Thyroid gland (tissue), 4 donors: ENCODE results near the gene GAGE12J.

ENCODE experiments used
- POLR2A ChIP-seq, 2 donors: fragments of 450-650 bp; IDR thresholded peaks; one replicate each; pipeline ENCODE4 v1.6.1; 2017; ENCODE audit warnings: antibody characterized with exemption in 2 of 2, mild to moderate bottlenecking in 2 of 2, moderate library complexity in 1 of 2
- TF ChIP-seq, protein P1 (sequence below), 6 experiments: fragments of 200-600 bp in 3 of 6; fragments of 450-650 bp in 3 of 6; sonication (generic) in 3 of 6; IDR thresholded peaks; one replicate each; pipeline ENCODE4 v1.5.1; 2016 to 2019; ENCODE audit warnings: antibody characterized with exemption in 6 of 6, mild to moderate bottlenecking in 2 of 6, inconsistent platforms in 1 of 6, moderate library complexity in 1 of 6

DNA sequence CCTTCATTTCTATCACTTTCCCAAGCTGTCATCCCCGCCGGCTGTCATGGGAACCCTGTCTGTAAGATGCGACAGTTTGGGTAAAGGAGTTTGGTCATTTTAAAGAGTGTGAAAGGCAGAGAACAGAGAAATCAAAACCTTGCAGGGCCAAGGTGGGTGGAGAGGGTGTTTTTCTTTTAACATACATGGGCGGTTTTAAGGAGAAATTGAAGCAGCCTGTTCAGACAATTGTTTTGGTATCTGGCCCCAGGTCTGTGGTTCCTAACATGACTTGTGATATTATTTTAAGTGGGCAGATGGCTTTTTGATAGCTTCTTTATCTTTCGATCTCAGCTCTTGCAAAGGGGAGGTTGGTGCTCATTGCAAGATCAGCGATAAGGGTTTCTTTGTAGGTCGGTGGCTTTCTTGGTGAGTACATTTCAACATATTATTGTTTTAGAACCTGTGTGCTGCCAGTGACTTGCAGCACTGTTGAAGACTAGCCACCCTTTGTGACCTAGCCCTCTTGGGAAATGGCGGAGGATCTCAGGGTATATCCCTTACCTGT is 48.6 kb upstream of the GAGE12J start:
- TF ChIP-seq, protein P1, sequence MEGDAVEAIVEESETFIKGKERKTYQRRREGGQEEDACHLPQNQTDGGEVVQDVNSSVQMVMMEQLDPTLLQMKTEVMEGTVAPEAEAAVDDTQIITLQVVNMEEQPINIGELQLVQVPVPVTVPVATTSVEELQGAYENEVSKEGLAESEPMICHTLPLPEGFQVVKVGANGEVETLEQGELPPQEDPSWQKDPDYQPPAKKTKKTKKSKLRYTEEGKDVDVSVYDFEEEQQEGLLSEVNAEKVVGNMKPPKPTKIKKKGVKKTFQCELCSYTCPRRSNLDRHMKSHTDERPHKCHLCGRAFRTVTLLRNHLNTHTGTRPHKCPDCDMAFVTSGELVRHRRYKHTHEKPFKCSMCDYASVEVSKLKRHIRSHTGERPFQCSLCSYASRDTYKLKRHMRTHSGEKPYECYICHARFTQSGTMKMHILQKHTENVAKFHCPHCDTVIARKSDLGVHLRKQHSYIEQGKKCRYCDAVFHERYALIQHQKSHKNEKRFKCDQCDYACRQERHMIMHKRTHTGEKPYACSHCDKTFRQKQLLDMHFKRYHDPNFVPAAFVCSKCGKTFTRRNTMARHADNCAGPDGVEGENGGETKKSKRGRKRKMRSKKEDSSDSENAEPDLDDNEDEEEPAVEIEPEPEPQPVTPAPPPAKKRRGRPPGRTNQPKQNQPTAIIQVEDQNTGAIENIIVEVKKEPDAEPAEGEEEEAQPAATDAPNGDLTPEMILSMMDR (IDR thresholded peaks at IDR 0.05), result no peak
- no peak for TF ChIP-seq POLR2A (IDR thresholded peaks at IDR 0.05)
